ENCODE results near the gene CUEDC2.
A peak's percentile ranks its signal among the peaks of the same experiment; 100 is the strongest.

Gene CUEDC2

DNA sequence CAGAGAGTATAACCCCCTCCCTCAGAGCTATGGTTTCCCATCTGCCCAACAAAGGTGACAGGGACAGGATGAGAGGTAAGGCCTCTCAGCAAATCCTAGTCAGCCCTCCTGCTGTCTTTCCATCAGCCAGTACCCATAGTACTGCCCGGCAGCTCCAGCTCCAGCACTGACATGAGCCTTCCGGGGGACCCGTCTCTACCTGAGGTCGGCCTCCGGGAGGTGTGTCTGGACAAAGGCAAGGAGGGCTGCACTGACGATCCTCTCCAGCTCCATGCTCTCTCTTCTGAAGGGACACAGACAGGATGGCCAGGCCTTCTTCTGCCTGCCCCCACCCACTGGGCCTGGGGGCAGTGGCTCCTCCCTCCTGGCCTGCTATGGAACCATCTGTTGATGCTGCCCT is 7.5 kb downstream of the CUEDC2 start:
- DNase-seq (ENCODE audit: low read depth) = no peak

- DNase-seq (ENCODE audit: low read depth) = no peak
Measured at GRCh38 chr10:102424145-102424544, 8.2 kb downstream of the CUEDC2 start.

DNA sequence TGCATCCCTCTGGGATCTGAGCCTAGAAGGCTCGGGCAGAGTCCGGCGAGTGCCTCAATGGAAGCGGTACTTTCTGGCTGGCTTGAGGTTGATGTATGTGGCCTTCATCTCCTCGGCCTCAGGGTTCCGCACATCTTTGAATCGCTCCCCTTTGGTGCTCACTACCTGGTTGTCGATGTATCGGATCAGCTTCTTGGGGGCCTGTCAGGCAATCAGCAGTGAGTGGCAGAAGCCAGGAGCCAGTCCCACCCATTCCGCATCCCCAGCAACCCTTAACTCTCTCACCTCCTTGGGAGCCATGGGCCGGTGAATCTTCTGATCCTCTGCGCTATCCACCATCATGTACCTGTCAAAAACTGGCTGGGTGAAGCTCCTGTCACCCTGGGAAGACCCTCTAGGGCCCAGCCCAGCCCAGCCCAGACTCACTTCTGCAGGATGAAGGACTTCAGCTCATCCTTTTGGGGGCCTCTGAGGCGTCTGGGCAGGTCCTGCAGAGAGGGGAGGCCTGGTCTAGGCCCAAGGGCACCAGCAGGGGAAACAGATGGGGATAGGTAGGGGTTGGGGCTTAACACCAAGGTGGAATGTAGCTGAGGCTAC is 8.9 kb downstream of the CUEDC2 start:
- DNase-seq (ENCODE audit: low read depth) = no peak

- no peak for DNase-seq (ENCODE audit: low read depth)
Measured at GRCh38 chr10:102422545-102423129, 9.7 kb downstream of the CUEDC2 start.

DNA sequence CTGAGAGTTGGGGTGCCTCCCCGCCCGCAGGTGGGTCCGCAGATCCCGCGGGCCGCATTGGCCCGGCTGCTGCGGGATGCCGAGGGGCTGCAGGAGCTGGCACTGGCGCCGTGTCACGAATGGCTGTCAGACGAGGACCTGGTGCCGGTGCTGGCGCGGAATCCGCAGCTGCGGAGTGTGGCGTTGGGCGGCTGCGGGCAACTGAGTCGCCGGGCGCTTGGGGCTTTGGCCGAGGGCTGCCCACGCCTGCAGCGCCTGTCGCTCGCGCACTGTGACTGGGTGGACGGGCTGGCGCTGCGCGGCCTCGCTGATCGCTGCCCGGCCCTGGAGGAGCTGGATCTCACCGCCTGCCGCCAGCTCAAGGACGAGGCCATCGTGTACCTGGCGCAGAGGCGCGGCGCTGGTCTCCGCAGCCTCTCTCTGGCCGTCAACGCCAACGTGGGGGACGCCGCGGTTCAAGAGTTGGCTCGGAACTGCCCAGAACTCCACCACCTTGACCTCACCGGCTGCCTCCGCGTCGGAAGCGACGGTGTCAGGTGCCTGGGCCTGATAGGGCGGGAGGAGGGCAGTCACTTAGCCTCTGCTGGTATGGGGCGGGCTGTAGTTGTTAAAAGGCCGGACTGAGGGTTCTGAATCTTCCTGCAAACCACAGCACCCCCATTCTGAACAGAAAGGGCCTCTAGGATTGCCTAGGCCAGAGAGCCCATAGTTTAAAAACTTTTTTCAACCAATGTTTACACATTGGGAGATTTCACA is 10.4 kb downstream of the CUEDC2 start:
- DNase-seq (ENCODE audit: low read depth) = no peak

DNA sequence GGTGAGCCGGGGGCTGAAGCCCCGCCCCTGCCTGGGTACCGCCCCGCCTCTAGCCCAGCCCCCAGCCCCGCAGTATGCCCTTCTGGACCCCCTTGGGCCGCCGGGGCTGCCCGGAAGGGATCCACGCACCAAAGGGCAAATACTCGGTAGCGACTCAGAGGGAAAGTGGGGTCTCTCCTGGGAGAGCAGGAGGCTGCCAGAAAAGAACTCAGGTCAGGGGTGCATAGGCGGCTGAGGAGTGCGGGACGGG is 10.9 kb downstream of the CUEDC2 start:
- DNase-seq (ENCODE audit: low read depth) = no peak

DNA sequence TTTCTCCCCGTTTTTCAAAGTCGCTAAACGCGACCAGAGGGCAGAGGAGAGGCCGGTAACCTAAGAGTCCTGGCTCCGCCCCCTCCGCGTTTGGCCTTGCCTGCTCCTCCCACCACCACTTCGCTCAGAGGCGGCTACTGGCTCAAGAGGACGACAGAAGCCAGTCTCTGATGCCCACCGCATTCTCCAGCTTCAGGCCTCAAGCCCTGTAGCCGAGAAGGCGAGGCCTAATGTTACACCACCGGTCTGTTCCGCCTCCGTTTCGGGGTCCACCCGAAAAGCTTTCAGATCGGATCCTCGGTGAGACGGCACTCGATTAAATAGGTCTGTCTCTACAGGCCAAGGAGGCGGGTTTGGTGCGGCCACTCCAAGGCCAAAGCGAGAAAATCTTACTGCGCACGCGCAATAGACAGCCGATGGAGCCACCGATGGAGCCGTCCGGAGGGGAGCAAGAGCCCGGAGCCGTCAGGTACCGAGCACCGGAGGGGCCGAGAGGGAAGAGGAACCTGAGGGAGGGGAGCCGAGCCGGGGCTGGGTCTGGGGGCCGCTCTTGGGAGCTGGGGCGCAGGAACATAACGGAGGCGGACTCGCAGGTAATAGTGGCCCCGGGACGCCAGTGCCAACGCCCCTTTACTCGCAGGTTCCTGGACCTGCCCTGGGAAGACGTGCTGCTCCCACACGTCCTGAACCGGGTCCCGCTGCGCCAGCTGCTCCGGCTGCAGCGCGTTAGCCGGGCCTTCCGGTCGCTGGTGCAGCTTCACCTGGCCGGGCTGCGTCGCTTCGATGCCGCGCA is 11.5 kb downstream of the CUEDC2 start, which contains the start of gene FBXL15:
Gene FBXL15 (plus strand): TSS at position 123 of the 793 bp plus-strand sequence. CDS start 294 bp downstream, at position 417.
- peak; percentile 94 for DNase-seq (ENCODE audit: low read depth)

DNA sequence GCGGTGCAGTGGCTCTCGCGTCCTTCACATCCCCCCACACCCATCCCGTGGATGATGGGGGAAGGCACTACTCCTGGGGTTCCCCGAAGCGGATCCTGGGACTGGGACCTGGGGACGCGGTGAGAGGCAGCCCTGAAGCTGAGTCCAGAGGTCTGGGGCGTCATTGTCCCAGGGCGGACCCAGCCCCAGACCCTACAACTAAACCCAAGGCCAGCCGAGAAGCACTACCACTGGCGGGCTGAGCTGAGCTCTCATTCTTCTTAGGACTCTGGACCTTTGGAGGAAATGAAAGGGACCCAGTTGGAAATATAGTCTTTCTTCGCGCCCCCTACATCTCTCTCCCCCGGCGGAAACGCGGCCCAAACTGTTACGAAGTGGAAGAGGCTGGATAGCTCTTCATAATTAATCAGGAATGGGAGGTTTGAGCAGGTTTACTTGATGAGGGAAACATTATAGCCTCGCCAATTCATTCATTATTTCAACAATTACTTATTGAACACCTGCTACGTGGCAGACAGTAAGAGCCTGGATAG is 12.1 kb downstream of the CUEDC2 start:
- DNase-seq (ENCODE audit: low read depth) = no peak

DNA sequence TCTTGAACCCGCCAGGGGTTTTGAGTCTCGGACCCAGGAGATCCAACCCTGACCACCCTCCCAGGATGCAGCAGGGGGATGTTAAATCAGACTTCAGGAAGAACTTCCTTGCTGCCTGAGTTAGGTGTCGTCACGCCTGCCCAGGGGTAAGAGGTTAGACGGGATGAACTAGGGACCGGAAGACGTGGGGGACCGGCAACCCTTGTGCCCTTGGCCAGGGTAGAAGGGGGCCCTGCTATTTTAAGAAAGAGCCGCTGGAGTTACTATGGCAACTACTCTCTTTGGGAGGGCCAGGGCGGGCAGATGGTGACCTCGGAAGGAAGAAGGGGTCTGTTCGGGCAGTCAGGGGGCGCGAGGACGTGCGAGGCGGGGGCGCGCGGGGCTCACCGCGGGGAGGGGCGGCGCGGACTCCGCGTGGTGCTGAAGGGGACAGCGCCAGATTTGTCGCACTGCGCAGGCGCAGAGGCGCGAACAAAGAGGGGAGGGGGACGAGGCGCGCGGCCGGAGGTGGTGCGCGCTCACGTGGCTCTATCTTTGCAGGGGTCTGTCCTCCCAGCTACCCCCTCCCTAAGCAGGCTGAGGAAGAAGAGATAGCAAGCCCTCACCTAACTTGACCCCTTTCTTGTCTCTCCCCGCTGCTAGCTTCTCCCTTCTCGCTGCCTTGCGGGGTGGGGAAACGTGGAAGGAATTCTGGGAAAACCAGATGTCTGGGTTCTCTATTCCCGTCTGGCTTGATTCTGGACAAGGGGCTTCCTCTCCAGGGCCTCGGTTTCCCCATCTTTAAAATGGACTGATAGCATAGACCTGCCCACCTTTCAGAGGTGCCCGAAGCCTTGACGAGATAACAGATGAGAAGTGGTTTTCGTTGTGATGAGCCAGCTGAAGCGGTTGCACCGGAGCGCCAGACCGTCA is 12.8 kb downstream of the CUEDC2 start:
- peak; percentile 42 for DNase-seq (ENCODE audit: low read depth)

- no peak for DNase-seq (ENCODE audit: low read depth)
Measured at GRCh38 chr10:102418622-102419268, 13.6 kb downstream of the CUEDC2 start, which contains the start of gene PSD. TSS of gene PSD (minus strand) at chr10:102418785. CDS start at chr10:102417038, 1,747 bp downstream.

DNA sequence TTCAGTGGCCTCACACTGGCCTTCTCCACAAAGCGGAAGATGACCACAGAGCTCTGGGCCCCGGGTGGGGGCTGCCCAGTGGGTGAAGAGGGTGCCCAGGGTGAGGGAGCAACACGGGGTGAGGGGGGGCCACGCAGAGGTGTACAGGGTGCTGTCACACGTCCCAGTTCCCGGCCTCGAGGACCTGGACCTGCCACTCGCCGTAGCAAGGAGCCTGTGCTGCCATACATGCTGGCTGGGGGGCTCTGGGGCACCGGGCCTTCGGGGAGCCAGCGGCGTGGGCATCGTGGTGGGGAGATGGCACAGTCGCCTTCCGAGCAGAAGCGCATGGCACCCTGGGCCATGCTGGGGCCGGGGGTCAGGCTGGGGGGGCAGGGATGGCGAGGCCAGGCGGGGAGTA is 15.7 kb downstream of the CUEDC2 start:
- no peak for DNase-seq (ENCODE audit: low read depth)

DNA sequence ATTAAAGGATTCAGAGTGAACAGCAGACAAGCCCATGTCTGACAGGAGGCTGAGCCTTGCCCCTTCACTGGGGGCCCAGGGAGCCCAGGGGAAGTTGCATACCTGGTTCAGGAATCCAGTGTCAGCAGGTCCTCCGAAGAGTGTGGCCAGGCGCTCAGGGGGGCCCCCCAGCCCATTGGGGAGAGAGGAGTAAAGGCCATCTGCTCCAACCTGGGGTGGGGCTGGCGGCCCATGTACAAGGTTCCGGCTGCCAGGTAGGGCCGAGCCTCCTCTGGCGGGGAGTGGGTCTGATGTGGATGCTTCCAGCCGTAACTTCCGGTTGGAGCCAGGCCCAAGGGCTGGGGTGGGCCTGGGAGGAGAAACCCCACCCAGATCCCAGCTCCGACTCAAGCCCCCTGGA is 16.1 kb downstream of the CUEDC2 start:
- no peak for DNase-seq (ENCODE audit: low read depth)

- DNase-seq (ENCODE audit: low read depth) = no peak
Measured at GRCh38 chr10:102414749-102415148, 17.6 kb downstream of the CUEDC2 start.

DNA sequence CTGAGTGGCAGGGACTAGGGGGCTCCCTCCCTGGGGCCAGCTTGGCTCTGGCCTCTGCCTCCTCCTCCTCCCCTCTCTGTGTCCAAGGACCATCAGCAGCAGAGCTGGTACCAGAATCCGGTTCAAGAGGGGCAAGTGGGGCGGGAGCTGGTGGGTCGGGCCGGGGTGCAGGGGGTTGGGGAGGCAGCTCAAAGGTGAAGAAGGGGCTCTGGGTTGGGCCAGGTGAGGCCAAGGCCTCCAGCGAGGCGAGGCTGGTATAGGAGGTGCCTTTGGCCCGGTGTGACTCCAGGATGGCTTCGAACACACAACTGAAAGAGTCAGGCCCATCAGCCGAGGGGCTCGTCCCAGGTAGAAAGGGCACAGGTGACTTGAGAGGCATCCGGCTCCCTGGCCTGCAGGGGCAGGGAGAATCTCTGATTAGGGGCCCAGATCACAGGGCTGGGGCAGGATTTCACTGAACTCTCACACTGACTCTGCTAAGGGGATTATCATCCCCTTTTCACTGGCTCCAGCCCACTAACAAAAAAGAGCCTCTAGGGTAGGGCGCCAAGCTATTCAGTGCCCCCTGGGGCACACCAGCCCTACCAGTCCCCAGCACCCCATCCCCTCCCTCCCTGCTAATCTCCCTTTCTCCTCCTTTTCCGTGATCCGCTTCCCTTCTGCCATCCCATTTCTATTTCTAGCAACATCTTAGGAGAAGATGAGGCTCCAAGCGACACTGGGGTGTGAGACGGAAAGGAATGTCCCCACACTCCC is 18.4 kb downstream of the CUEDC2 start:
- DNase-seq (ENCODE audit: low read depth) = no peak

DNA sequence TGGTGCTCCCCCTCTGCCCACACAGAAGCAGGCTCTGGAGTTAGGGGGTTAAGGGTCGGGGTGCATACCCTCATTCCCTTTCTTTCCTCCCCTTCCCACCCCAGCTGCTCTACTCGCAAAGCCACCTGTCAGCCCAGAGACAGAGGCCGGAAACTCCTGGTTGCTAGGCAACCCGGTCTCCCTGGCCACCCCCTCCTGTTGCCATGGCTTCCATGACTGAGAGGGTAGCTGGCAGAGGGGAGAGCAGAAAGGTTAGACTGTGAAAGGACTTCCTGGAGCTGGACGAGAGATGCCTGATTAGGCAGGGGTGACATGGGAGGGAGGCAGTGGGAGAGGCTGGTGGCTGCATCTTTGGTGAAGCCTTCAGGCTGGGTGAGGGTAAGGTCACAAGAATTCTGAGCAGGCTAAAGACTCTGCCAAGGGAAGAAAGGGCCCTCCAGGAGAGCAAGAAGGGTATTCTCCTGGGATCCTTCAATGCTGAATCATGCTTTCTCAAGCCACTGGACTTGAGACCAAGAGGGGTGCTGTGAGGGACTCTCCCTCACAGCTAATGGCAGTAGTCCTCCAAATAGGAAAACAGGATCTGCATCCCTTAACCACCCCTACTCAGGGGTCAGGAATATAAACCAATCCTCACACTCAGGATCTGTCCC is 19.2 kb downstream of the CUEDC2 start:
- no peak for DNase-seq (ENCODE audit: low read depth)

DNA sequence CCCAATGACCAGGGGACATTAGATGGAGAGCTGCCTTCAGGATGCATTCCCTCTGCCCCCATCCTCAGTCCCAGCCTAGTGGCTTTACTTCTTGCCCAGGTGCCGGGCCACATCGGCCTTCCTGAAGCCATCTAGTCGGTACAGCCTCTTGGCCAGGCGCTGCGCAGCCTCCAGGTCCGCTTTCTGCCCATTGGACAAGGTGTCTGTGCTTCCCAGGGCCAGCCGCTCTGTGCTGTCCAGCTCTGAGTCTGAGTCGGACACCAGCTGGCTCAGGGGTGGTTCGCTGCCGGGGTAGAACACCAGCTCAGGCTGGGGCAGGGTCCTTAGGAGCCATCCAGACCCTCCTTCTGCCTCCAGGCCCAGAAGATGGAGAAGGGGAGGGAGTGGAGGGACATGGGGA is 20.1 kb downstream of the CUEDC2 start:
- no peak for DNase-seq (ENCODE audit: low read depth)

DNA sequence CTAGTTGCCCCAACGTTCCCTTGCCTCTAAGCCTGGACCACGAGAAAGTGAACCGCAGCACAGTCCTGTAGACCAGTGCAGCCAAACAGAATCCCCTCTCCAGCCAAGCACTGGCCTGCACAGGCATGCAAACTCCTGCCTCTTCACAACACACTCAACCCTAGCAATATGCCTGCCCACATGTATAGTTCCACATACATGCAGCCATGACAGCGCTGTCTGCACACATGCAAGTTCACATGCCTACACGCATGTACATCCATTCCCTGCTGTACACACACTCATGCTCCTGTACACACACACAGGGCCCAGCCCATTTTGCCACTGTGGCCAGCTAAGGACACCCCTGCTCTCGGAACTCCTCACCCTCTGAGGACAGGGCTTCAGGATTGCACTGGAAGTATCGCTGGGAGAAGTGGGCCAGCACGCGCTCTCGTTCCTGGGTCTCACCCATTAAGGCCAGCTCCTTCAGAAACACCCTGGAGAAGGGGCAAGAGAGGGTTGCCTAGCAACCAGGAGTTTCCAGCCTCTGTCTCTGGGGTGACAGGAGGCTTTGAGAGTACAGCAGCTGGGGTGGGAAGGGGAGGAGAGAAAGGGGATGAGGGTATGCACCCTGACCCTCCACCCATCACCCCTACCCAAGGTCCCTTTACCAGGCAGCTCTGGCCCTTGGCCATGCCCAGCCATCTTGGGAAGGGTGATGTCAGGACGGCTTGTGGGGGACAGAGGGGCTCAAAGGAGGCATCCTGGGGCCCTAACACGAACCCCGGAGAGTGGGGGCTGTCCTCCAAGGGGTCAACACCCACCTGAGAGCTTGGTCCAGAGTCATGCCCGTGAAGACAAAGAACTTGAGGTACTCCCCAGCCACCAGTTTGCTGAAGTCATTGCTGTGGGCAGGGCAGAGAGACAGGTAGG is 20.8 kb downstream of the CUEDC2 start:
- DNase-seq (ENCODE audit: low read depth) = no peak

GRCh38 chr10:102410429-102411073 is 21.8 kb downstream of the CUEDC2 start:
- no peak for DNase-seq (ENCODE audit: low read depth)
